HG03060 (cell line): Measurements from ENCODE around the gene RRM1.

Experiments
- ATAC-seq: cut with Tn5 transposase; IDR thresholded peaks from one replicate; pipeline ENCODE4 v1.9.1; 2021; ENCODE audit warnings: low read depth, moderate number of reproducible peaks; ENCODE audit not compliant: unreplicated experiment

The RRM1 gene

DNA sequence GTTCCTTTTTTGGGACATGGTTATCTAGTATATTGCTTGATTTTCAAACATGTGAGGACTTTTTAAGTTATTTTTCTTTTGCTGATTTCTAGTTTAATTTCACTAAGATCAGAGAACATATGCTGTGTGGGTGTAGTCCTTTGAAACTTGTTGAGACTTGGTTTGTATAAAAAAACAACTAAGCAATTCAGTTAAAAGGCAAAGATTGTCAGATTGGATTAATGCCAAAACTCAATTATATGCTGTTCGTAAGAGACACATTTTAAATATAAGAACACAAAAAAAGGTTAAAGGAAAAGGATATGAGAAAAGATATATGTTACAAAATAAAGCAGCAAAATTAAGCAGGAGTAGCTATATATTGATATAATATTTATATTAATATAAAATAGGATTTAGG lies 17.8 kb upstream of the RRM1 start:
- no peak for ATAC-seq

DNA sequence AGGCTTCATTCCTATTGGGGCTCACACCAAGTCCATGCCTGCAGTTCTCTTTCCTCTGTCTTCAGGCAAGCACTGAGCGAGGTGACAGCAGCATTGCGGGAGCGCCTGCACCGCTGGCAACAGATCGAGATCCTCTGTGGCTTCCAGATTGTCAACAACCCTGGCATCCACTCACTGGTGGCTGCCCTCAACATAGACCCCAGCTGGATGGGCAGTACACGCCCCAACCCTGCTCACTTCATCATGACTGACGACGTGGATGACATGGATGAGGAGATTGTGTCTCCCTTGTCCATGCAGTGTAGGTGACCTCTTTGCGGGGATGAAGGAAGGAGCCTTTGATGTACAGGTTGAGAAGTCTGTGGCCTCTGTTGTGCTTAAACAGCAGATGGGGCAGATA lies 11.4 kb upstream of the RRM1 start:
- ATAC-seq = no peak

DNA sequence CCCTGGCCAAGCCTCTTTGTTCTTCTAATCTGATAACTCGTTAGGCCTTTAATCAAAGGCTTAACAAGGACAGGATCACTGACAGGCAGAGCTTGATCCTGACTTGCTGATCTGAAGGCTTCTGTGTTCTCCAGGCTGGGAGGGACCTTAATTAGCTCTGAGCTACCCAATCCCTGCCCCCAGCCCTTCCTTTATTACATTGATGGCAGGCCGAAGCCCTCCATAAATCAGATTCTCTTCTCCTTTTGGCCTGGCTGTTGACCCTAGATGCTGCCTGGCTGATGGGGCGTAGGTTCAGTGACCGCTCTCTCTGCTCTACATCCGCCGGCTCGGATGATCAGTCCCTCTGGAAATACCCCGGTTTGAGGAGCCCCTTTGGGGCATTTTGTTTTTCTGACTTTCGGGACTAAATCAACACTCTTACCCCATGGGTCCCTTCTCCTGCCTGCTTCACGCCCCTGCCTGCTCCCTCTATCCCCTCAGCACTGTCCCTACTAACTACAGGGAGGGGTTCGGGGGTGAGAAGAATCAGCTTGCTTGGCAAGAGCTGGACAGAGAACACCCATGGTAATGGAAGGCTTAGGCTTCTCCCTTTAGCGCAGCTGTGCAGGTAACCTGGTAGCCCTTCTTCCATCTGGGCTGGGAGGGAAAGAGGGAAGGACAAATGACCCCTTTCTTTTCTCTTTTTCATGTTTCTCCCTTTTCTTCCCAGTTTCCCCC lies 10.0 kb upstream of the RRM1 start:
- ATAC-seq = no peak

DNA sequence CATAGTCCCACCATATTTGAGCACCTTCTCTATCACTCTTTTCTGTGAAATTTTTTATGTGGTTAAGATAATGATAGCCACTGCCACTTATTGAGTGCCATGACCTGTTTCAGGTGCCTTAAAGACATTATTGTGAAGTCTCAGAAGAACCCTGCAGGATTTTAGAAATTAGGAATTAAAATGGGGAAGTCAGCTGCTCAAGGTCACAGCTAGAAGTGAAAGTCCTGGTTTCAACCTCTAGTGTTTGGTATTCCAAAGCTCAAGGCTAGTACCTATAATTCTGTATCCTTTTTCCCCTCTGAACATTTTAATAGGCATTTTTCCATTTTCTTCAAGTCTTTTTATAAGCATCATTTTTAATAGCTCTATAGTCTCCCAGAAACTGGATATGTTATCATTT lies 9.0 kb upstream of the RRM1 start:
- ATAC-seq = no peak

DNA sequence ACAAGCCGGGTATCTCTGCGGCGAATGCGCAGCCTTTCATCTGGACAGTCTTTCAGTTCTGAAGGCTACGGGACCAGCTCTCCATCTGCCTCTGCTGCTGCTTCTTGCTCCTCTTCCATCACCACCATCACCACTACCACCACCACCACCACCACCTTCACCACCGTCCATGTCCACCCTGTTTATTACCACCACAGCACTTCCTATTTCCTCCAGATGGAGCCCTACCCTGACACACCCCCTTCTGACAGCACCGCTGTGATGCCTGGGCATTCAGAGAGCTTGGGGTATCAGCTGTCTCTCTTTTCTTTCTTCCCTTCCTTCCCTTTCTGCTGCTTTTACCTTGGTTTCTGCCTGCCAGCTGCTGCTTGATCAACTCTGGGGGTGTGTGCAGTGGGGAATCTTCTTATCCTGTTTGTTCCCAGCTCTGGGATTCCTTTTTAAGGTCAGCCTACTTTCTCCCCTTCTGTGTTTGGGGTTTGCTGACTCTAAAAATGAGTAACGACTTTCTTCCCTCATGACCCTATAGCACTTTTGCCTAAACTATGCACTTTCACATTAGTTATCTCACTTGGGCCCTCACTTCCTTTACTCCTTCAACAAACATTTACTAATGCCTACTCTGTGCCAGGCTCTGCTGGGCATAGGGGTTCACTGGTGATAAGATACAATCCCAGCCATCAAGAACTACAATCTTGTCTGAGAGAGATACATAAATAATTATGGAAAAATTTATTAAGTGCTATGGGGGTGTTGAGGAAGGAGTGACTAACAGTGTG lies 7.8 kb upstream of the RRM1 start:
- no peak for ATAC-seq

DNA sequence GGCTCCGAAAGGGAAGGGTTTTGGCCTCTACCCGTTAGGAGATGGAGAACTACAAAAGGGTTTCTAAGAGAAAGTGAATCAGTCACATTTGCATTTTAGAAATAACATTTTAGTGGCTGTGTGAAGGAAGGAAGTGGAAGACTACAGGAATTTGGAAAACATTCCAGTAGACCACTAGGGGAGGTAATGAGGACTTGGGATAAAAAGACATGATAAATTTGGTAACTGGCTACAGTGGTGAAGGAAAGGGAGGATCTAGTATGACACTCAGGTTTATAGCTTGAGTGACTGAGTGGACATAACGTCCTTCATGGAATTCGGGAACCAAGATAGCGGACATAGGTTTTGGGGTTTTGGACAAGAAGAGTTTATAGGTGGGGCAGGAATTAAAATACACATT lies 7.0 kb upstream of the RRM1 start:
- no peak for ATAC-seq

DNA sequence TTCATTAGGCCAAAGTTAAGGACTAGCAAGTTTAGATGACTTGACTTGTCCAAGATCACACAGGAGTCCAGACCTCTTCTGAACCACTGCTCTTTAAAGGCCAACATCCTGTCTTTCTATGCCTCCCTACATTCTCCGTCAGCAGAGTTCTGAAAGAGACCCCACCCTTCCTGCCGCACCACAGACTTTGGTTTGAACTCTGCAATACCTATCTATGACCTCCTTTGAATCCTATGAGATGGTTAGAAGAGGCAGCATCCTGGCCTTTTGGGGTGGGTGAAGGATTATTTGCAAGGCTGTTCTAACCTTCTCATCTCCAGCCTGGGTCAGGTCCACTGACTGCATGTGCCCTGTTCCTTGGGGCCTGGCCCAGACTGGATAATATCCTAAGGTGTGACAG lies 4.3 kb upstream of the RRM1 start:
- ATAC-seq = no peak

DNA sequence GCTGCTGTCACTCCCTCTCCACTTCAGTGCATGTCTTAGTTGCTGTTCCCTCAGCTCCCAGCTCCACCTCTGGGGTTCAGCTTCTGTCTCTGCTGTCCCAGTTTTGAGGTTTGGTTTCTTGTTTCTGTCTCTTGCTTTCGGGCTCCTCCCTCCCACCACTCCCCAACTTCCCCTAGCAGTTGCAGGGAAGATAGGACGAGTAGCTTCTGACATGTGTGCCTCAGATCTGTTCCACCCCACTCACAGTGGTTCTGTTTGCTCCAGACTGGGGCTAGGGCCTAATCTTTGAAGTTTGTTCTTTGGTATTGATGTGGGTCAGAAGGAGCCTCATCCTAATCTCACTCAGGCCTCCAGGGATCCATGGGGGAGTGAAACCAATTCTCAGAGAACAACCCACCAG lies 2.6 kb upstream of the RRM1 start:
- no peak for ATAC-seq

DNA sequence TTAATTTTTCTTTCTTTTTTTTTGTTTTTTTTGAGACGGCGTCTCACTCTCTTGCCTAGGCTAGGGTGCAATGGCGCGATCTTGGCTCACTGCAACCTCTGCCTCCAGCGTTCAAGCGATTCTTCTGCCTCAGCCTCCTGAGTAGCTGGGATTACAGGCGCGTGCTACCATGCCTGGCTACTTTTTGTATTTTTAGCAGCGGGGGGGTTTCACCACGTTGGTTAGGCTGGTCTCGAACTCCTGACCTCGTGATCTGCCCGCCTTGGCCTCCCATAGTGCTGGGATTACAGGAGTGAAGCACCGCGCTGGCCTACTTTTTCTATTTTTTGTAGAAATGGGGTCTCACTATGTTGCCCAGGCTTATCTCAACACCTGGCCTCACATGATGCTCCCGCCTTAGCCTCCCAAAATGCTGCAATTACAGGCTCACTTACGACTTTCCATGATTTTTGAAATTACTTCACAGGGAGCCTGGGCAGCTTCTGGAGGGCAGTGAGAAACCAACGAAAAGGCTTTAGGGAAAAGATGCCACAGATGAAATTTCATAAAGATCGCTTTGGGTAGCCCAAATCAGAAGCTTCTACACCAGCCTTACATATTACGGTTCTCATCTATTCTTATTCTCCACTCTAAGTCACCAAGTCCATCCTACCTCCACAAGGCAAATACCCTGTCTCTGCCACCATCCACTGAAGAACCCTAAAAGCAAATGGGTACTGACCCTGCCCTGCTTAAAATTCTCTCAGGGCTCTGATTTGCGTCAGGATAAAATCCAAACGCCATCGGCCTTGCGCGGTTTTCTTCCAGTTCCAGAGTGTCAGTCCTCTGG lies 866 bp upstream of the RRM1 start:
- ATAC-seq = no peak

DNA sequence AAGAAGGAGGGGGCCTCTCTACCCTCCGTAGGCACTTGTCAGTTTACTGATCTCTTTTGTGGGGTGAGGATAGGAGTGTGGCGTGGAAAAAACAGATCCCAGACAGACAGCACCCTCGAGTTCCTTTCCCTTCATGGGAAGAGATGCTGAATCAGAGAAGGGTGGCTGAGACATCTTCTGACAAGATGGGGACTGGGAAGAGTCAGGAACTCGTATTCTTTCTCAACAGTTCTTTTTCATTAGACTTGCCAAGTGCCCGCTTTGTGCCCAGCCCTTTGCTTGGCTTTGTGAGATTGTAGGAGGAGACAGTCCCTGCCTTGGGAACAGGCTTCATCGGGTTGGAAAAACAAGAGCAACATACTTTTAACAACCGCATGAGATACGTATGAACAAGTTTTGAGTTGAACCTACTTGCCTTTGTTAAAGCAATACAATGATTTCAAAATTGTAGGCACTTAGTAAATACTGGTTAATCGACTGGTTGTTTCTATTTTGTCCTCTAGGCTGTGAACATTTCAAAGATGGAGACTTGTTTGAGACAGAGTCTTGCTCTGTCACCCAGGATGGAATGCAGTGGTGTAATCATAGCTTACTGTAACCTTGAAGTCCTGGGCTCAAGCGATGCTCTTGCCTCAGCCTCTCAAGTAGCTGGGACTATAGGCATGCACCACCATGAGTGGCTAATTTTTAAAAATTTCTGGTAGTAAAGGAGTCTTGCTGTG lies 1.1 kb downstream of the RRM1 start:
- no peak for ATAC-seq

DNA sequence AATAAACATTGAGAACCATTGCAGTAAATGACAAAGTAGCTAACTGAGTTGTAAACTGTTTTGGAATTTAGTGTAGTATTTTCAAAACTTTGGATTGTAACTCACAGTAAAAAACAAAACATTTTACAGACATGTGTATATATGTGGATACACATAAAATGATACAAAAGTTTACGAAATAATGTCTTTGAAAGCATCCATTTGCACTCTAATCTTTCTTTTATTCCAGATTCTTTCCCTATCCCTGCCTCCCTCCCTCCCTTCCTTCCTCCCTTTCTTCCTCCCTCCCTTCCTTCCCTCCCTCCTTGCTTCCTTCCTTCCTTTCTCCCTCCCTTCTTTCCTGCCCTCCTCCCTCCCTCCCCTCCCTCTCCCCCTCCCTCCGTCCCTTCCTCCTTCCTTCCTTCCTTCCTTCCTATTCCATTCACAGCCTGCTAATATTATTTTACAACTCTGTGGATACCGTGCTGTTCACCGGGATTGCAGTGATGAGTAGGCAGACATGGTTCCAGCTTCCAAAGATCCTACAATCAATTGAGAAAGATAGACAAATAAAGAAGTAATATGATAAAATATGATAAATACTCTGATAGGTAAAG lies 3.5 kb downstream of the RRM1 start:
- no peak for ATAC-seq

DNA sequence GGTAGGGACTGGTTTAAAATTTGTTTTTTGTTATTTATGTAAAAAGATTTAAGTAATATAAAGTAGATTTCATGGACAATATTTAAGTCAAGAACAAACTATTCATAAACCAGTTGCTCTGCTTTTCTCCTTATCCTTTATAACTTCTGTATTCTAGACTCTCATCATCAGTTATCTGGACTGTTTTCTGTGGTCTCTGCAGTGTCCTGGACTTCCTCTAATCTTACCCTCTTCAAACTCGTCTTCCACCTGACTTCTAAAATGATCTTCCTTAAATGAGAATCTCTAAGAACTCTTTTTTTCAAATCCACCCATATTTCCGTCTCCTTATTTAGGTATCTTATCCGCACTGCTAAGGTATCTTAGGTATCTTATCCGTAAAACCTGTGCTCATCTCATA lies 8.1 kb downstream of the RRM1 start:
- no peak for ATAC-seq

DNA sequence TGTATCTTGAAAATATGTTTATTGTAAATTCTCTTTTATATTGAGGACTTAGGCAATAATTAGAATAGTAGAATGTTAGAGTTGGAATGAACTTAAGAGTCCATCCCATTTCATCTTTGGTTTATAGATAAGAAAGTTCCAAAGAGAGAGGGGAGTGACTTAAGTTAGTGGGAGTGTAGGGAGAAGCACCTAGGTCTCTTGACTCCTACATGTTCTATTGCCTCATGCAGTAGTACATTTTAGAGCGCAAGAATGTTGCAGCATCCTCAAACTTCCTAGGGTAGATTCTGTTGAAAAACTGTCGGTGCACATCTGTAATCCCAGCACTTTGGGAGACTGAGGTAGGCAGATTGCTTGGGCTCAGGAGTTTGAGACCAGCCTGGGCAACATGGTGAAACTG lies 8.7 kb downstream of the RRM1 start:
- no peak for ATAC-seq

DNA sequence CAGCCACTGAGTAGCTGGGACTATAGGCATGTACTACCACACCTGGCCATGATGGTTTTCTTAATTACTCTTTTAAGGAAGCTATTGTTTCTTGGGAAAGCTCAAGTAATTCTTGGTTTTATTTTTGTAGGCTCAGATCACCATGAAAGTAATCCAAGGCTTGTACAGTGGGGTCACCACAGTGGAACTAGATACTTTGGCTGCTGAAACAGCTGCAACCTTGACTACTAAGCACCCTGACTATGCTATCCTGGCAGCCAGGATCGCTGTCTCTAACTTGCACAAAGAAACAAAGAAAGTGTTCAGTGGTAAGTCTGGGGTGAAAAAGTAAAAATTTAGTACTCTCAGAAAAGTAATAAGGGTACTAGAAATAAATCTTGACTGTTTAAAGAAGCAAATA lies 11.3 kb downstream of the RRM1 start:
- no peak for ATAC-seq

DNA sequence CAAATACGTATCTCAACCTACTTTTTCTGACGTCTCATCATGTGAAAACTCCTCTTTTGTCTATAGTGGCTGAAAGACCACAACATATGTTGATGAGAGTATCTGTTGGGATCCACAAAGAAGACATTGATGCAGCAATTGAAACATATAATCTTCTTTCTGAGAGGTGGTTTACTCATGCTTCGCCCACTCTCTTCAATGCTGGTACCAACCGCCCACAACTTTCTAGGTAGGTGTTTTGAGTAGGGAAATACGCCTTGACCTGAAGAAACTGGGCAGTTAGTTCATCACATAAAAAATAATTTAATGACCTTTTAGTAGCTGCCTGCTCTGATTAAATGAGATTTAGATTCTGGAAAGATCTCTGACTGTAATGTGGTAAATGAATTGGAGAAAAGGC lies 17.2 kb downstream of the RRM1 start:
- ATAC-seq = no peak

DNA sequence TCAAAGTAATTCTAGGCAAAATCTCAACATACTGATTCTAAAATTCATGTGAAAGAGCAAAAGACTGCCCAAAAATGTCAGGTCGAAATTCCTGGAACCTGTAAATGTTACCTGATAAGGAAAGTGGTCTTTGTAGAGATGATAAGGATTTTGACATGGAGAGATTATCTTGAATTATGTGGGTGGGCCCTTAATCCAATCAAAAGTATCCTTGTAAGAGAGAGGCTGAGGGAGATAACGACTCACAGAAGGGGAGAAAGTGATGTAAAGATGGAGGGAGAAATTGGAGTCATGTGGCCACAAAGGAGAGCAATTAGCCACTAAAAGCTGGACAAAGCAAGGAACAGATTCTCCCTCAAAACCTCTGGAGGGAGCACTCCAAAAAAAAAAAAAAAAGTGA lies 20.5 kb downstream of the RRM1 start:
- no peak for ATAC-seq

DNA sequence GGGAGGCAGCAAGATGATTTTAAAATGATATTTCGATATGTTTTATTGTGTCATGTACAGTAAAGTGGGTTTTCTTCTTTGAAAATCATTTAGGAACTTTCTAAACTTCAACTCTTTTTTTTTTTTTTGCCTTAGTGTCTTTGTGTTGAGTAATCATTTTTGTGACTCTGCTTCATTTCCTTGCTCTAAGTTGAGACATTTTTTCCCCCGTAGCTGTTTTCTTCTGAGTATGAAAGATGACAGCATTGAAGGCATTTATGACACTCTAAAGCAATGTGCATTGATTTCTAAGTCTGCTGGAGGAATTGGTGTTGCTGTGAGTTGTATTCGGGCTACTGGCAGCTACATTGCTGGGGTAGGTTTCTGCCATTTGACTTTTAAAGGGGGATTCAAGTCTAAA lies 23.5 kb downstream of the RRM1 start:
- ATAC-seq = no peak

DNA sequence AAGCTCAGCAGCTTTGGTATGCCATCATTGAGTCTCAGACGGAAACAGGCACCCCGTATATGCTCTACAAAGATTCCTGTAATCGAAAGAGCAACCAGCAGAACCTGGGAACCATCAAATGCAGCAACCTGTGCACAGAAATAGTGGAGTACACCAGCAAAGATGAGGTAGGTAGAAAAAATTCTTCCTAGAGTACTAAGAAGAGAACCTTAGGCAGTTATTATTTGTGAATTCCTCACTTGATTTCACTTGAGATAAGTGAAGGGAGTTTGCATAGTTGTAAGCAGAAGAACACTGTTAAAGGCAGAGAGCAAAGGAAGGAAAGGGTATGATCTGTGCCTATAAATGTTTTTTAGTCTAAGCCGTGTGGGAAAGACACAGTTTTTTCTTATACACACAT lies 28.6 kb downstream of the RRM1 start:
- ATAC-seq = no peak

DNA sequence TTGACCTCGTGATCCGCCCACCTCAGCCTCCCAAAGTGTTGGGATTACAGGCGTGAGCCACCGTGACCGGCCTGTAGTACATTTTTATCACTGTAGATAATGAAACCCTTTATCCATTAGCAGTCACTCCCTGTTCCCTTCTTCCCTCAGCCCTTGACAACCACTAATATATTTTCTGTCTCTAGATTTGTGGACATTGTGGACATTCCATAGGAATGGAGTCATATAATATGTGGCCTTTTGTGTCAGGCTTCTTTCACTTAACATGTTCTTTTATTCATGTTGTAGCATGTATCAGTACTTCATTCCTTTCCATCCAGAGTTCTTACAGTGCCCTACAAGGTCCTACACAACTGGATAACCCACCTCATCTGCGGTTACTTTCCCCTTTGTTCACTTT lies 30.5 kb downstream of the RRM1 start:
- no peak for ATAC-seq

DNA sequence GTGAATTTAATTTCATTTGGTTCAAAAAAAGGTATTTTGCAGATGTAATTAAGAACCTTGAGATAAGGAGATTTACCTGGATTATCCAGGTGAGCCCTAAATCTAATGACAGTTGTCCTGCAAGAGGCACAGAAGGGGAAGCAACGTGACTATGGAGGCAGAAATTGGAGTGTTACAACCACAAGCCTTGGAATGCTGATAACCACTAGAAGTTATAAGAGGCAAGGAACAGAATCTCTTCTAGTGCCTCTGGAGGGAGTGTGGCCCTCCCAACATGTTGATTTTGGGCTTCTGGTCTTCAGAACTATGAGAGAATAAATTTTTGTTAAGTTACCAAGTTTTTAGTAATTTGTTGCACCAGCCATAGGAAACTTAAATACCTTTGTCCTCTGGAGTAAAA lies 32.8 kb downstream of the RRM1 start:
- no peak for ATAC-seq
